ENCODE data around the gene ECM2.

ECM2 gene

DNA sequence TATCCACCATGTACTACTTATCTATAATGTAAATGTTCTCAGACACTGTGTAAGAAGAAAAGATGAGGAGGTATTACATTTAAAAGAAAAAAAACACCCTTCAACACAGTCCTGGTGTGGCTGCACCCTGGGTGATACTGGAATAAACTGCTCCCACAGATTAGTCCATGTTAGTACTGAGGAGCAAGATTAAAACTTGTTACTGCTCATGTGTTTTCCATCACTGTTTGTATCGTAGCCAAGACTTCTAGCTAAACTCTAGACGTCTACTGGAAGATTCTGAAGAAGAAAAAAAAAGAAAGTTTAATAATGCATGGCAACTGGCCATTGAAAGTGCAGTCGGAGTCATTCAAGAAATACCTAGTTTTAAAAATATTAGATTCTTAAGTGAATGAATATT lies 53.5 kb downstream of the ECM2 start, which contains the start of gene ASPN:
Gene ASPN (minus strand): TSS at position 178 of the 400 bp plus-strand sequence.
- Mint-ChIP-seq H3K36me3 (ENCODE audit: insufficient read depth) (no peaks in the 10 kb centered on the region), H3K4me1 (ENCODE audit: low read depth in 2 of 2) (no peaks in the 10 kb centered on the region), H3K9me3 (no peaks in the 10 kb centered on the region), H3K4me3 (no peak within 1 kb of the TSS), H3K27me3 (no peaks in the 10 kb centered on the region), H3K27ac (peak within 1 kb of the TSS in 1 of 2 donors; percentile 45)
- DNase-seq (no peak), ATAC-seq (replicated peaks) (no peak)

DNA sequence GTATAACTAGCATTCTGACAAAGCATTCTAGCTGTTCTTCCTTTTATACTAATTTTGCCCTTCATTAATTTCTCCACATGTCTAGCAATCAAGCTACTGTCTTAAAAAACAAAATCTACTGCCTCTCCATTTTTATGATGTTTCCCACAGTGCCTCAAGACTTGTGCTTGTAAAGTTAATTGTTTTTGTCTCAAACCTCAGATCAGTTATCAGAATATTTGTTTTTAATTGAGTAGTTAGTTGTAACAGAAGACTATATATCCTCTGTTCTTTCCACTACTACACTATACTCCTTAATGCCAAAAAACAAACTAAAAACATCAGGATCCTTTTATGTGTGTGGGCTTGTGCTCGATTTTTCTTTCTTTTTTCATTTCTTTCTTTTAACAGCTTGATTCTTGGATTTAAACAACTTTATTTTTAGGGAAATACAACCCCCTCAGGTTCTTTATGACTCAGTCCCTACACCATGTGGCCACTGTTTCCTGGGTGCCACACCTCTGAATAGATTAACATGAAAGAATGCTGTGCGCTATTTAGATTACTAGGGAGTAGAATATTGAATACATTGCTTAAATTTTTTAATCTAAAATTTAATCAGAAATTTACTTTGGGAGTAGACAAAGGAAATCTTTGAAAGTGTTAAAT lies 54.7 kb downstream of the ECM2 start:
- ATAC-seq (replicated peaks) (no peak), DNase-seq (no peak)
- Mint-ChIP-seq H3K4me3 (no peak overlapping the region), H3K4me1 (ENCODE audit: low read depth in 2 of 2) (no peaks in the 10 kb centered on the region), H3K9me3 (no peaks in the 10 kb centered on the region), H3K27ac (peak overlapping the region in 1 of 2 donors; percentile 45), H3K27me3 (no peaks in the 10 kb centered on the region), H3K36me3 (ENCODE audit: insufficient read depth) (no peaks in the 10 kb centered on the region)

DNA sequence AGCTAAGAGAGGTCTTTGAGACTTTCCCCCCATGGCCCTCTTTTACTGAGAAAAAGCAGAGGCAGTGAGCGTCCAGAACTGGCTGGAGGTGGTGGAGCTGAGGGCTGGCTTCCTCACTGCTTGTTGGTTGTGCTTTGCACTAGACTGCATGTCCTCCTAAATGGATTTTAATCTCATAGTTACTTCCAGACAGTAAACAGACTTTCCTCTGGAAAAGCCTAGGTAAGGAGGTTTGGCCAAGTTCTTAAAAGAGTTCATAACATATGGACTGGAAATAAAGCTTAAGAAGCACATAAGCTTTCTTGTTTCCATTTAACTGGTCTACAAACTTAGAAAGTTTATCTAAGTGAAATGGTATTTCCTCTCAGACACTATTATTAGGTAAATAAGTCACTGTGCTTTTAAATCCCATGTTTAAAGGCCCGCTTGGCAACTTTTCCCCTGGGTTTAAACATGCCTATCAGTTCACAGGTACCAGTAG lies 55.5 kb downstream of the ECM2 start:
- no peaks in the 10 kb centered on the region for H3K9me3 Mint-ChIP-seq
- no peaks in the 10 kb centered on the region for H3K27me3 Mint-ChIP-seq
- DNase-seq, result no peak
- H3K4me3 Mint-ChIP-seq, result no peak overlapping the region
- H3K36me3 Mint-ChIP-seq (ENCODE audit: insufficient read depth), result no peaks in the 10 kb centered on the region
- ATAC-seq (replicated peaks), result no peak
- H3K4me1 Mint-ChIP-seq (ENCODE audit: low read depth in 2 of 2), result no peaks in the 10 kb centered on the region
- H3K27ac Mint-ChIP-seq, result no peak overlapping the region

DNA sequence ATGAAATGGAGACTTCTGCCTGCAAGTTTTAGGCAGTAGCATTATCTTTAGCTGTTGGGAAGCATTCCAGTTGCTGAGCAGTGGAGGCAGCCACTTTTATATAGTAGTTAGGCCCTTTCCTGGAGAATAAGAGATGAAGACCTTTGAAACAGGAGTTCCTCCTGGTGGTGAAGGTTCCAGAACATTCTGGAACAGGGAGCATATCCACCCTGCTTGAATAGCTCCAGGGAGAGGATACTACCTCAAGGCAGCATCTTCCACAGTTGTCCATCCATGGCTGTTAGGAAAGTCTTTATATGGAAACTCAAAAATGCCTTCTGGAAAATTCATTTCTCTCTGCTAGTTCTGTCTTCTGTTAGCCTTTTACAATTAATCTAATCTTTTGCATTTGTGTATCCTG lies 56.4 kb downstream of the ECM2 start:
- H3K4me1 Mint-ChIP-seq (ENCODE audit: low read depth in 2 of 2), result no peaks in the 10 kb centered on the region
- ATAC-seq (replicated peaks) (no peak), DNase-seq (no peak)
- H3K4me3 Mint-ChIP-seq, result no peak overlapping the region
- no peak overlapping the region for H3K27ac Mint-ChIP-seq
- no peaks in the 10 kb centered on the region for H3K27me3 Mint-ChIP-seq
- H3K9me3 Mint-ChIP-seq, result no peaks in the 10 kb centered on the region
- no peaks in the 10 kb centered on the region for H3K36me3 Mint-ChIP-seq (ENCODE audit: insufficient read depth)

DNA sequence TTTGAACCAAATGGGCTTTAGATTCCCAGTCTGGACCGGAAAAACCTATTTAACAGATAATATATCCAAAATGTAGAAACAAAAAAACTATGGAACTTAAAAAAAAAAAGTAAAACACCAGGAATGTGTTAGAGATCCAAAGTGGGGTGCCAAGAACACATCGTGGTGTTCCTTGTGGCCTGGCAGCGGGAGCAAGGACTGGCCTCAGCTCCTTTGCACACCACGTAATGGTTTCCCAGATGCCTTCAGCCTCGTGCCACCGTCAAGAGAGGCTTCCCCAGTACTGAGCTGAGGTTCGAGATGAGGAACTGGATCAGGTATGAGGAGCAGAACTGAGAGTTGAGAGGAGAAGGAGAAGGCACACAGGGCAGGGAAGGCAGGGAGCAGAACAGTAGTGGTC lies 57.0 kb downstream of the ECM2 start:
- DNase-seq, result no peak
- Mint-ChIP-seq H3K4me3 (no peak overlapping the region), H3K4me1 (ENCODE audit: low read depth in 2 of 2) (no peaks in the 10 kb centered on the region), H3K36me3 (ENCODE audit: insufficient read depth) (no peaks in the 10 kb centered on the region), H3K27me3 (no peaks in the 10 kb centered on the region), H3K27ac (no peak overlapping the region), H3K9me3 (no peaks in the 10 kb centered on the region)
- no peak for ATAC-seq (replicated peaks)

DNA sequence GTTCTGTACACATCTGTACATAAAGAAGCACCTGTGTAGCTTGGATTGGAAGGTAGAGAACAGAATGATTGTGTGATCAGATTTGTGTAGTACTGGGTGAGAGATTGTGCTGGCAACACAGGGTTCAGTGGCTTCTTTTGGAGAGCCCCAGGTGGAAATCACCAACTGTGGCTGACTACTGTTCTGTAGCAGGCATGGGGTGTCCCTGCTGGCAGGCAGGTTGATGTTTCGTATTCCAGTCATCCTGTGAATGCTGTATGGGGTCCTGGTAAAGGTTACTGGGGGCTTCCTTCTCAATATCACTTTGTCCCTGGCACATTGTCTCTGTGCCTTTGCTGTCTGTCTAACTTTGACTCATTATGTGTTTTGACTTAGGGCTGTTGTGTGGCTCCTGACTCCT lies 58.8 kb downstream of the ECM2 start:
- Mint-ChIP-seq H3K27me3 (no peaks in the 10 kb centered on the region), H3K36me3 (ENCODE audit: insufficient read depth) (no peaks in the 10 kb centered on the region), H3K27ac (no peak overlapping the region), H3K4me1 (ENCODE audit: low read depth in 2 of 2) (no peaks in the 10 kb centered on the region), H3K9me3 (no peaks in the 10 kb centered on the region), H3K4me3 (no peak overlapping the region)
- DNase-seq, result no peak
- ATAC-seq (replicated peaks), result no peak

DNA sequence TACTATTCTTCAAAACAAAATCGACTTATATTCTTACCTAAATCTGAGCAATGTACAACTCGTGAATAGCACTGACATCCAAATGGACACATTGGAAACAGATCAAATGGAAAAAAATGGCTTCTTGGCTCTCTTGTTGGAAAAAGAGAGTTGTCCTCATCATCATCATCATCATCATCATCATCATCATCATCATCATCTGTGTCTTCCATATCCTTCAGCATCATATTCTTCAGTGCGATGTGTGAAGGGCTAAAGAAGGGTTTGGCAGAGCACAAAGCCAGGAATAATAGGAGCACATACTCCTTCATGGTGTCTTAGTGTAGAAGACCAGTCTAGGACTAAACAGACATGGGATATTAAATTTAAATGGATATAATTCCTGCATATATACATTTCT lies 61.2 kb downstream of the ECM2 start:
- DNase-seq (no peak), ATAC-seq (replicated peaks) (no peak)
- no peak overlapping the region for H3K4me3 Mint-ChIP-seq
- H3K27ac Mint-ChIP-seq, result no peak overlapping the region
- no peaks in the 10 kb centered on the region for H3K4me1 Mint-ChIP-seq (ENCODE audit: low read depth in 2 of 2)
- no peaks in the 10 kb centered on the region for H3K36me3 Mint-ChIP-seq (ENCODE audit: insufficient read depth)
- no peaks in the 10 kb centered on the region for H3K27me3 Mint-ChIP-seq
- no peaks in the 10 kb centered on the region for H3K9me3 Mint-ChIP-seq

DNA sequence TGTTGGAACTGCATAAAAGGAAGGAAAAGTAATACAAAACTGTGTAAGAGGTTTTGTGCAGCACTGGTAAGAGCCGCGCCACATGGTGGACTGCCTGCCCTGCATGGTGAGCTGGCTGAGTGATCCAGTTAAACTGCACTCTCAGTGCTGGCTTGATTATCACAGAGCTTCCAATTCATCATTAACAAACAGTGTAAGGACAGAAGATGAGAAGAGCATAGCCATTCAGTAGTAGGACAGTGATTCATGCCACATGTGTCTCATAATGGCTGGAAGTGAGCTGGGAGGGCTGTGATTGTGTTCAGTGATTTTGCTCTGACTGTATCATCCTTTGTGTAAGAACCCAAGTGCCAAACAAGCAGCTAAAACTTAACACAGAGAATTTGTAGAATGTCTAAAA lies 67.6 kb downstream of the ECM2 start:
- no peaks in the 10 kb centered on the region for H3K9me3 Mint-ChIP-seq
- DNase-seq, result no peak

DNA sequence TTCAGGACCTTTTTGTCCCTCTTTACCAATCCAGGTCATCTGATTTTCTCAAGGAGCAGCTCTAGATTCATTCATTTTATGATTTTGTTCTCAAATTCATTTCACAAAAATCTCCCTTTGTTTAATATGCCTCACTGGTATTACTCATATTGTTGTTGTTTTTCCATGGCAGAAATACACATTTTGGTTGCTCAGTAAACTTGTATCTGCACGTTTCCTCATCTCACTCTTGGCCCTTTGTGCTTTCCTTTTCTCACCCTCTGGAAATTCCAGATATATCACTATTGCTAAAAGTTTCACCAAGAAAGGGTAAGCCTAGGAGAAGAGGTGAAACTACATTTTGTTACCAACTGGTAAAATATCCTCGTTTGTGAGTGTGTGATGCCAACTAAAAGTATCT lies 68.3 kb downstream of the ECM2 start:
- no peak overlapping the region for H3K4me3 Mint-ChIP-seq
- no peak for ATAC-seq (replicated peaks)
- no peak overlapping the region for H3K27ac Mint-ChIP-seq
- no peaks in the 10 kb centered on the region for H3K4me1 Mint-ChIP-seq (ENCODE audit: low read depth in 2 of 2)
- H3K36me3 Mint-ChIP-seq (ENCODE audit: insufficient read depth), result no peaks in the 10 kb centered on the region
- no peak for DNase-seq
- no peaks in the 10 kb centered on the region for H3K27me3 Mint-ChIP-seq
- H3K9me3 Mint-ChIP-seq, result no peaks in the 10 kb centered on the region

More for the DNA sequence above, 67.6 kb downstream of the ECM2 start:
- no peak for ATAC-seq (replicated peaks)
- Mint-ChIP-seq H3K36me3 (ENCODE audit: insufficient read depth) (no peaks in the 10 kb centered on the region), H3K4me1 (ENCODE audit: low read depth in 2 of 2) (no peaks in the 10 kb centered on the region), H3K4me3 (no peak overlapping the region), H3K27me3 (no peaks in the 10 kb centered on the region), H3K27ac (no peak overlapping the region)

DNA sequence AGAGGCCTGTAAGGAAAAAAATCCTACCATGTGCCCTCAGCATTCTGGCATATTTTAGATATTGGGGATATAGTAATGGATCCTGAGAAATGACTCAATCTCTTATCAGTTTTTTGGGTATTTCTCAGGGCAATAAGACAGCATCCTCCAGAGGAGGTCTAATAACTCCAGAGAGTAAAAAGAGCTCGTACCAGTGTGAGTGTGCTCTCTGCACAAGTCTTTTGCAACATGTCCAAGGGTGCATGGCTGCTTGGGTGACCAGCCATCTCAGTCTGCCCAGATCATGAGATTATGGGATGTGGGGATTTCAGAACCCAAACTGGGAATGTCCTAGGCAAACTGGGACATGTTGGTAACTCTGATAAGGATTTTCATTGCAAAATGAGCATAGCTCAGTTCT lies 68.7 kb downstream of the ECM2 start:
- ATAC-seq (replicated peaks) (no peak), DNase-seq (no peak)
- Mint-ChIP-seq H3K4me1 (ENCODE audit: low read depth in 2 of 2) (no peaks in the 10 kb centered on the region), H3K27me3 (no peaks in the 10 kb centered on the region), H3K27ac (no peak overlapping the region), H3K4me3 (no peak overlapping the region), H3K36me3 (ENCODE audit: insufficient read depth) (no peaks in the 10 kb centered on the region), H3K9me3 (no peaks in the 10 kb centered on the region)

DNA sequence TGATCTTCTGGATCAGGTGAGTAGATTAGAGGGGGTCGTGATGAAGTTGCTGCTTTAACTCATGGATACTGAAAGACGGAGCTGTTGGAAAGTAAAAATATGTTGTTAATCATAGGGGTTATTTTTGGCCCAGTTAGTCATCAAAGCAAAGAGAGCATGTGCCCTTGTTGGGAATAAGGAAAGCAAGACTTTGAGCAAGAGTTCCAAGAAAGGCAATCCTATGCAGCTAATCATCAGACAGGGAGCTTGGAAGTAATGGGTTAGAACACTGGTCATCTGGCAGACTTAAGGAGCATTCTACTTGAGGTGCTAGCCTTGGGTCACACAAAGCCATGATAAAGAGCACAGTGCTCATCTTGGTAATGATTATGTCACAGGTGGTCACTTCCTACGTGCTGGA lies 71.8 kb downstream of the ECM2 start:
- no peak overlapping the region for H3K27ac Mint-ChIP-seq
- H3K9me3 Mint-ChIP-seq, result no peaks in the 10 kb centered on the region
- H3K4me3 Mint-ChIP-seq, result no peak overlapping the region
- no peak for ATAC-seq (replicated peaks)
- no peaks in the 10 kb centered on the region for H3K27me3 Mint-ChIP-seq
- no peaks in the 10 kb centered on the region for H3K36me3 Mint-ChIP-seq (ENCODE audit: insufficient read depth)
- DNase-seq, result no peak
- no peaks in the 10 kb centered on the region for H3K4me1 Mint-ChIP-seq (ENCODE audit: low read depth in 2 of 2)

DNA sequence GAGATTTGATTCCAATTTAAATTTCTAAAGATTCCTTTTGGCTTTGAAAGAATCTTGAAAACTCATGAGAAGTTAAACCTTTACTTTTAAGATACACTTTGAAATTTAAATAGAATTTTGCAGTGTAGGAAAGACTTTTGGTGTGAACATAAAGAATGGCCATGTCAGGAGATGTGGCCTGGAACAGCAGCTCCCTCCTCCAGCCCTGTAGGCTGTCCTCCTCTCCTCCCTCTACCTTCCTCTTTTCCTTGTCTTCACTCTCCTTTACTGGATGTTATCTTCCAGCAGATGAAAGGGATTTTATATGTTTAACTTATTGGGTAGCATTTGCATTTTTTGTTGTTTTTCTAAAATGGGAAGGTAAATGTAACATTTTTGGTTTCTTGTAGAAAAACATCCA lies 72.4 kb downstream of the ECM2 start:
- ATAC-seq (replicated peaks), result no peak
- Mint-ChIP-seq H3K27me3 (no peaks in the 10 kb centered on the region), H3K27ac (no peak overlapping the region), H3K36me3 (ENCODE audit: insufficient read depth) (no peaks in the 10 kb centered on the region), H3K4me3 (no peak overlapping the region), H3K4me1 (ENCODE audit: low read depth in 2 of 2) (no peaks in the 10 kb centered on the region), H3K9me3 (no peaks in the 10 kb centered on the region)
- no peak for DNase-seq

DNA sequence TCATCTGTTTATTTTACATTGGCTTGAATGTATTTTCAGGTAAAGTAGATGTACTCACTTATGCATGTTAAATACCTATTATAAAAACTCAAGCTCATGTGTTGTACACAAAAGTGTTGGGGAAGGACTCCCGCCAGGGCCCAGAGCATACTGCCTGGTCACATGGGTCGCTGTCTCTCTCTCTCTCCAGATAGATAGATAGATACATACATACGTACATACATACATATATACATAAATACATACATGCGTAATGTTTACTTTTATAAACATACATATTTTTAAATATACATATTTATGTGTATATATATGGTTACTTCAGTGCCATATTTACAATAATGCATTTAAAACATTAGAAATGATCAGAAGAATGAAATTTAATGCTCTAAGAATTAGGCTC lies 78.2 kb downstream of the ECM2 start:
- DNase-seq (no peak), ATAC-seq (replicated peaks) (no peak)
- H3K27ac Mint-ChIP-seq, result no peak overlapping the region
- H3K9me3 Mint-ChIP-seq, result no peaks in the 10 kb centered on the region
- no peak overlapping the region for H3K4me3 Mint-ChIP-seq
- no peaks in the 10 kb centered on the region for H3K36me3 Mint-ChIP-seq (ENCODE audit: insufficient read depth)
- no peaks in the 10 kb centered on the region for H3K27me3 Mint-ChIP-seq
- no peaks in the 10 kb centered on the region for H3K4me1 Mint-ChIP-seq (ENCODE audit: low read depth in 2 of 2)

DNA sequence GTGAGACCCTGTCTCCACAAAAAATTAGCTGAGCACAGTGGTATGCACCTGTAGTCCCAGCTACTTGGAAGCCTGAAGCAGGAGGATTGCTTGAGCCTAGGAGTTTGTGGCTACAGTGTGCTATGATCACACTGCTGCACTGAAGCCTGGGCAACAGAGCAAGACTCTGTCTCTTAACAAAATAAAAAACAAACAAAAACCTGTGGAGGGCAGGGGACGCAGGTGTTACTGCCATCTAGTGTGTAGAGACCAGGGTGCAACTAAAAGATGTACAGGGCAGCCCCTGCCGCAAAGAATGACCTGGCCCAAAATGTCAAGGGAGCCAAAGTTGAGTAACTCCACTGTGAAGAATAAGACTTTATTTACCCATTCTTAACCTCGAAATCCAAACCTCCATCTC lies 80.6 kb downstream of the ECM2 start:
- Mint-ChIP-seq H3K36me3 (ENCODE audit: insufficient read depth) (no peaks in the 10 kb centered on the region), H3K9me3 (no peaks in the 10 kb centered on the region), H3K4me1 (ENCODE audit: low read depth in 2 of 2) (no peaks in the 10 kb centered on the region), H3K4me3 (no peak overlapping the region), H3K27me3 (no peaks in the 10 kb centered on the region), H3K27ac (no peak overlapping the region)
- DNase-seq (no peak), ATAC-seq (replicated peaks) (no peak)

DNA sequence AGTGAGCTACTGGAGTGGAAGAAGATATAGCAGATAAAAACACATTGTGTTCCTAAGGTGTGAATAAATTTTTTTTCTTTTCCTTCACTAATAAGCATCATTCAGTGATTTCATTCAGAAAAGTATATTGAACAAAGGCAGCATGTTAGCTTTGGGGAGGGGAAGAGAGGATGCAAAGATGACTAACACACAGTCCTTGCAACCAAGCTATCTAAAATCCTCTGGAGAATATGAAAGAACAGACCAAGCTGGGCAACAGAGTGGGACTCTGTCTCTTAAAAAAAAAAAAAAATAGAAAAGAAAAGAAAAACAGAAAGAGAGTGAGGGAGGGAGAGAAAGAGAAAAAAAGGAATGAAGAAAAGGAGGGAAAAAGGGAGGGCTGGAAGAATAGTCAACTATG lies 89.3 kb downstream of the ECM2 start:
- no peaks in the 10 kb centered on the region for H3K9me3 Mint-ChIP-seq

More for the DNA sequence above, 89.3 kb downstream of the ECM2 start:
- no peaks in the 10 kb centered on the region for H3K4me1 Mint-ChIP-seq (ENCODE audit: low read depth in 2 of 2)
- H3K4me3 Mint-ChIP-seq, result no peak overlapping the region
- H3K27ac Mint-ChIP-seq, result no peak overlapping the region
- no peak for DNase-seq
- no peak for ATAC-seq (replicated peaks)
- H3K36me3 Mint-ChIP-seq (ENCODE audit: insufficient read depth), result no peaks in the 10 kb centered on the region
- H3K27me3 Mint-ChIP-seq, result no peaks in the 10 kb centered on the region

Data from effector memory CD8-positive, alpha-beta T cell (primary cell).